Stimulated activated naive CD8-positive, alpha-beta T cell treated with anti-CD3 and anti-CD28 coated beads, Interleukin-15, Interleukin-2, amounts not matched to agents 100 ng/mL and 50 ng/mL, for 24 hours (primary cell): ENCODE measurements around the gene KRT81.
"Not testable (repeated sequence)": the region's sequence is repeated elsewhere in the genome, so short reads cannot be mapped to it uniquely, and the experiment has no call there.

Source experiments
- H3K27ac Mint-ChIP-seq: one replicate; pipeline ENCODE4 v1.8.0; 2021; ENCODE audit warnings: mild to moderate bottlenecking, mixed read lengths
- H3K27me3 Mint-ChIP-seq: one replicate; pipeline ENCODE4 v1.8.0; 2021; ENCODE audit warnings: mixed read lengths
- H3K36me3 Mint-ChIP-seq: one replicate; pipeline ENCODE4 v1.8.0; 2021; ENCODE audit warnings: low read depth, mixed read lengths
- H3K4me1 Mint-ChIP-seq: one replicate; pipeline ENCODE4 v1.8.0; 2021; ENCODE audit warnings: low read depth, mixed read lengths
- H3K4me3 Mint-ChIP-seq: one replicate; pipeline ENCODE4 v1.8.0; 2021; ENCODE audit warnings: mild to moderate bottlenecking, mixed read lengths
- H3K9me3 Mint-ChIP-seq: one replicate; pipeline ENCODE4 v1.8.0; 2021; ENCODE audit warnings: mixed read lengths

The KRT81 gene

DNA sequence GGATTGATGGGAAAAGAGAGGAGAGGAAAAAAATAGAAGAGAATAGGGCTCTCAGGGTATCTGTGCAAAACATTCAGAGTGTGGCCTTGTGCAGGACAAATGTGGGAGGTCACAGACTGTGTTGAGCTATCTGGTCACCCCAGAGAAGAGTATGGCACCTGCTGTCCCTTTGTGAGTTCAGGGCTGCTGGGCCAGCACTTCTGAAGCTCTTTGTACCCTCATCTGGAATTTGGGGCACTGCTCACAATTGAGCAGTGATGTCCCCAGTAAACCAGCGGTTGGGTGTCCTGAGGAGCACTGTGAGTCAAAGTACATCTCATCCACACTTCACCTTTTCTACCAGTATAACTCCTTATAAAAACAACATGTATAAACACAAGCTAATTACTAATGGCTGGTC, 2.6 kb upstream of the KRT81 start:
- H3K4me1 Mint-ChIP-seq, result no peaks in the 10 kb centered on the region
- H3K9me3 Mint-ChIP-seq, result no peaks in the 10 kb centered on the region
- no peak overlapping the region for H3K4me3 Mint-ChIP-seq
- peaks cover 5% of the 10 kb centered on the region for H3K27me3 Mint-ChIP-seq
- H3K36me3 Mint-ChIP-seq, result no peaks in the 10 kb centered on the region
- no peak overlapping the region for H3K27ac Mint-ChIP-seq

DNA sequence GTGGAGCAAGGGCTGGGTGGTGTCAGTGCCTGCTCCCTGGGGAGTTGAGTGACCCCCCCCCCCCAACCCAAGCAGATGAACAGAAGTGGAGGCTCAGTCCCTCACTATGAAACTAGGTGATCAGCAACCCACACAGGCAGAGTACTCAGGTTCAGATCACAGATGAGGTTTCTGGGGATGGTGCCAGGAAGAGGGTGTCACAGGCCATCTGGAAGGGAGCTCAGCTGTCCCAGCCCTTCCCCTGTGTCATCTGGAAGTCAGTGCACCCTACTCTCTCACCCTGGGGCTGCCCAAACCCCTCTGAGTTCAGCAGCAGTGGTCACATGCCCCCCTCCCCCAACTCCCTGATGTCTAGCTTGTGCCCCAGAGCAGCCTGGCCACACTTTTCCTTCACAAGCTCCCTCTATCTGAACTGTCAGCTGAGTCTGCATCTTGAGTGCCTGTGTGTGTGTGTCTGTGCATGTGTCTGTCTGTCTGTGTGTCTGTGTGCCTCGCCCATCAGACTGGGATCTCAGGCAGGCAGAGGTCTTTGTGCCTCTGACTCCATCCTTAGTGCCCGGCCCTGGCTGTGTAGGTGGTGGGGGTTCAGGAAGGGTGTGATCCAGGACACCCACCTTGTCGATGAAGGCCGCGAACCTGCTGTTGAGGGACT, 725 bp downstream of the KRT81 start:
- H3K4me1 Mint-ChIP-seq, H3K27ac Mint-ChIP-seq, H3K9me3 Mint-ChIP-seq, H3K27me3 Mint-ChIP-seq, H3K36me3 Mint-ChIP-seq, H3K4me3 Mint-ChIP-seq: not testable (repeated sequence)

DNA sequence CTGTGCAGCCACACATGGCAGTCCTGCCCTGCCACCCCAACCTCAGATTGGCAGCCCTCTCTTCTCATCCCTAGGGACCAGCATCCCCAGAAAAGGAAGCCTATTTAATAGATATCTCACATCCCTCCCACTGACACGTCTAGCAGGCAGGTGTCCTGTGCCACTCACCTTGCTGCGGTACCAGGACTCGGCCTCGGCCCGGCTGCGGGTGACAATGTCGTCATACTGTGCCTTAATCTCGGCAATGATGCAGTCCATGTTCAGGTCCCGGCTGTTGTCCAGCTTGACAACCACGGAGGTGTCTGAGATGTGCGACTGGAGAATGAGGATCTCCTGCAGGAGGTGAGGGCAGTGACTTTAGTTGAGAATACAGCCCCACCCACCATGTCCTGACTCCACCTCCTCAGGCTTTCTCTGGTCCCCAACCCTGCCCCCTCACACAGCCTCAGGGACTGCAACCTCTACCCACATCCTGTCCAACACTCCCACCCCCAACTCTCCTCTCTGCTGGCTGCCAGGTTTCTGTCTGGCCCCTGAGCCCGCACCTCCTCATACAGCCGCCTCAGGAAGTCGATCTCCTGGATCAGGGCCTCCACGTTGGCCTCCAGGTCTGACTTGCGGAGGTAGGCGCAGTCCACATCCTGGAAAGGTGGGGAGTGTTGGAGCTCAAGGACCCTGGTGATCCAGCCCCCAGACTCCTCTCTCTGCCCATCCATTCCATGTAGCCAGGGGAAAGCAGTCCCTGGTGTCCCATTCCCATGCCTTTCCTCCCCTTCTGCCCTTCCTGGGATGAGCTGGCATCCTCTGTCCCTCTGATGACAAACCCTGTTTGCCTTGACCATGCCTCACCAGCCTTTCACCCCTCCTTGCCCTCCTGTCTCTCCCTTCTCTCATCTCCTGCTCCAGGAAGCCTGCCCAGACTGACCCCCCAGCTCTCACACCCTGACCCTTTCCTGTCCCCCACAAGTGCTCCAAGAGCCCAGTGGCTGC, 3.2 kb downstream of the KRT81 start:
- H3K27me3 Mint-ChIP-seq, H3K36me3 Mint-ChIP-seq, H3K4me3 Mint-ChIP-seq, H3K4me1 Mint-ChIP-seq, H3K9me3 Mint-ChIP-seq: not testable (repeated sequence)
- H3K27ac Mint-ChIP-seq, result peak overlapping the region; percentile 0

DNA sequence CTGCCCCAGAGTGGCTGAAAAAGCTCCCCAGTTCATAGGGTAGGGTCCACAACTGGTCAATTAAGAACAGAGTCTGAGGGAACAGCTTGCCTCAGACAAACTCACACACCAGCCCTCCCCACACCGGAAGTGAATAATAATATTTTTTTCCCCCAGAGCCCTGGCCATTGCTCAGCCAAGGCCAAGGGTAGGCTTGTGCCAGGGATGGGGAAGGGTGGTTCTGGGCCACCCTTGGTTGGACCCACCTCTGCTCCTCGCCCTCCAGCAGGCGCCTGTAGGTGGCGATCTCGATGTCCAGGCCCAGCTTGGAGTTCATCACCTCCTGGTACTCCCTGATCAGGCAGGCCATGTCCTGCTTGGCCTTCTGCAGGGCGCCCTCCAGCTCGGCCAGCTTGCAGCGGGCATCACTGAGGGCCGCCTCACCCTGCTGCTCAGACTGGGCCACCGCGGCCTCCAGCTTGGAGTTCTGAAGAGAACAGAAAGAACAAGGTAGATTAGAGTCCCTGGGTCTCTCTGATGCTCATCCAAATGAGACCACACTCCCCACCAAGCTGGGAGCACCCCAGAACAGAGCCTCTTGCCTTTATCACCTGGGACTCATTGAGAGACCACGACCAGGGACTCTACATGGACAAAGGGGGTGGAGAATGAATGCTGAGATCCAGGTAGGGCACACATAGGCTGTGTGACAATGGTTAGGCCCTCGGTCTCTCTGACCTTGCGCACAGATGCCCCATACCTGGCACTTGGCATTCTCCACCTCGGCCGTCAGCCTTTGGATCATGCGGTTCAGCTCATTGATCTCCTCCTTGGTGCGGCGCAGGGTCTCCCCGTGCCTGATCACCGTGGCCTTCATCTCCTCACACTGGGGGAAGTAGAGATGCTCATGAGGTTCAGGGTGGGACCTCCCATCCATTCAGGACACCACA, 4.2 kb downstream of the KRT81 start:
- H3K27ac Mint-ChIP-seq, H3K36me3 Mint-ChIP-seq: not testable (repeated sequence)

DNA sequence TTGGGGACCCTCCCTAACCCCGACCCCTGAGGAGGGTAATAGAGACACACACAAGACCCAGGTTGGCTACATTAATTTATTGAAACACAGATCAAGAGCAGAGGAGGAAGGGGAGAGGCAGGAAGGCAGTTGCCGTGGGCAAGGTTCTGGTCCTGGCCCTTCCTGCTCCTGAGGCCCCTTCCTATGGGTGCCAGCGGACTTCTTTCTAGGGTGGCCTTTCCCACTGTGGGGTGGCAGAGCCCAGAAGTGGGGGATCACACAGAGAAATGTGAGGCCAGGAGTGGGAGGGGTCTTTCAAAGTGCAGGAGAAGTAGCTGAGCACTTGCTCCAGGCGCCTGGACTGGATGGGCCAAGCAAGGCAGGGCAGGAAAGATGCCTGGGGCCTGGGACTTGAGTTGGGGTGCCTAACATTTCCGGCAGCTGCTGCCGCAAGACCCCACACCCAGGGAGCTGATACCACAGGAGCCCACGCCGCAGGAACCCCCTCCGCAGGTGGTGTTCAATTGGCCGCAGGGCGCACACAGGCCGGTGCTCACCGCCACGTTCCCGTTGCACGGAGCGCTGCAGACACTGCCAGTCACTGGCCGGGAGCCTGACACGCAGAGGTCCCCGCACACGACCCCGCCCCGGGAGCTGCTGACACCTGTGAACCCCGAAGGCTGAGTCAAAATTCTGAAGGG, 5.3 kb downstream of the KRT81 start:
- Mint-ChIP-seq H3K9me3 (no peaks in the 10 kb centered on the region), H3K27me3 (no peaks in the 10 kb centered on the region), H3K4me1 (peaks cover 7% of the 10 kb centered on the region), H3K36me3 (no peaks in the 10 kb centered on the region), H3K4me3 (no peak overlapping the region), H3K27ac (no peak overlapping the region)

More for the DNA sequence above, 4.2 kb downstream of the KRT81 start:
- not testable (repeated sequence) for H3K9me3 Mint-ChIP-seq, H3K4me1 Mint-ChIP-seq, H3K4me3 Mint-ChIP-seq, H3K27me3 Mint-ChIP-seq

DNA sequence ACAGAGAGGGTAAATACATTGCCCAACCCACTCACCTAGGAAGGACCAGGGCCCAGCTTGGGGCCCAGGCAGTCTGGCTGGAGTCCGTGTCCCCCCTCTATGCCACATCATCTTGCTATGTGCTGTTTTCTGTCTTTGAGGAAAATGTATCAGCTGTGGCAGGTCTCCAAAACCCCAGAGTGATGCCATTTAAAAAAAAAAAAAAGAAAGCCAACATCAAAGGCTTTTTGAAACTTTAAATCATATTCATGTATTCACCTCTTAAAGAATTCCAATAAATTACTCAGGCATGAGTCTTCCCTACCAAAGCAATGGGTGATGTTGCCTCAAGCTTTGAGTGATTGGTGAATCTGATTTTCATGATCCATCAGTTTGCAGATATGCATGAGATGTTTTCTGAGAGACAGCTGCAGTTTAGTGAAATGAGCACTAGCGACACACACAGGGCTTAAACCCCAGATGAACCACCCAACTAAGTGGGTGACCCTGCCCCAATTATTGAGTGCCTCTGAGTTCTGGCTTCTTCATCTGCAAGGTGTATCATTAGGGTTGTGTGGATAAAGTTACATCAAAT, 6.1 kb downstream of the KRT81 start:
- no peak overlapping the region for H3K4me3 Mint-ChIP-seq
- no peak overlapping the region for H3K27ac Mint-ChIP-seq
- peaks cover 7% of the 10 kb centered on the region for H3K4me1 Mint-ChIP-seq
- no peaks in the 10 kb centered on the region for H3K9me3 Mint-ChIP-seq
- no peaks in the 10 kb centered on the region for H3K27me3 Mint-ChIP-seq
- no peaks in the 10 kb centered on the region for H3K36me3 Mint-ChIP-seq

DNA sequence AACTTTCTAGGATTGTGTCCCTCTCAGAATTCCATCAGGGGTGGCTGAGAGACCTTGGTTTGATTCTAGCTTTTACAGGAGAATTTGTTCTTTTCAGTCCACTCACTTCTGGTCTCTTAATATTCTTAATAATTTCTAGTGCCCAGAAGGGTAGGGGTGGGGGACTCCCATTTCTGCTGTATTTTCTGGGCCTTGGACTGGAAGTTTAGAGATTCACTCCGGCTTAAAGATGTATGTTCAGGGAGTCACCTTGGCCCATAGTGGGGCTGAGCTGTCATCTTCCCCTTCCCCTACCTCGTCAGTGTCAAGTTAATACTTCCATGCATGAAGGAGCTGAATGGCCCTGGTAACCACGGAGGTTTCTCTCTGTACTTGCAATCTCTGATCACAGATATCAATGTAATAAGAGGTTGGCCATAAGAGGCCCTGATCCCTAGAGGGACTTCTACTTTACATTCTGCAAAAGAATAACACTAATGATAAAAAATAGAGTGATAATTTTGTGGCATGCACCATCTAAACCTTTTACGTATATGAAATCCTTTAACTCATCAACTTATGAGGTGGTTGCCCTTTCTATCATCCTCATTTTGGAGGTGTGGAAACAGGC, 6.7 kb downstream of the KRT81 start:
- Mint-ChIP-seq H3K4me1 (peaks cover 7% of the 10 kb centered on the region), H3K27me3 (peaks cover 3% of the 10 kb centered on the region), H3K9me3 (no peaks in the 10 kb centered on the region), H3K4me3 (no peak overlapping the region), H3K27ac (no peak overlapping the region), H3K36me3 (no peaks in the 10 kb centered on the region)

DNA sequence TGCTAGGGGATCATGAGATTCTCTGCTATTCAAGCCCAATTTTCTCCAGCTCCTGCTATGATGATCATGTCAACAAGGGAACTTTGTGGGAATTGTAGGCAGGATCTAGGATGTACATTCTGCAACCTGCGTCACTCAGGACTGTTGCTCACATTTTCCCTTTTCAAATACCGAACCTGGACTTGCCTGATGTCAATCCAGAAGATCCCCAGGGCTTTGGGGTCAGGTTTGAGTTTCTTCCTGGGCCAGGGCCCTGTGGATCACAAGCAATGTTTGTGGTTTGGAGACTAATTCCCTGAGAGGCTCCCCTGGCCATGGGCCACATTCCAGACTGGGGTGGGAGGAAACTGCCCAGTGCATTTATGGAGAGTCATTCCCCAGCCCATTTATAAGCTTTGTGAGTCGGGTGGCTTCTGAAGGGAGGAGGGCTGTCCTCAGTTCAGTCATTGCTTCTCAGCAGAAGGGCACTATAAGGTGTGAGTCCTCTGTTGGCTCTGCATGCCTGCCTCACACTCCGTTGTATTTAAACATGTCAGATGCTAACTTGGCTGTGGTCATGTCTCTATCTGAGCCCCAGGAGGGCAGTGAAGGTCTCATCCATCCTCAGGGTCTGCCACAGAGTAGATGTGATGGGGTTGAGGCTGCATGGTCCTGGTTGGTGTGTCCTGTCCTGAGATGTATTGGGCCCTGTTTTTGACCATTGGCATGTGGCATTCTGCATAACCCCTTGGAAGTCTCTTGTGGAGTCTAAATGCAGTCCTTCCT, 10.4 kb downstream of the KRT81 start:
- H3K27me3 Mint-ChIP-seq, result peaks cover 30% of the 10 kb centered on the region
- H3K27ac Mint-ChIP-seq, result no peak overlapping the region
- H3K4me1 Mint-ChIP-seq, result peaks cover 6% of the 10 kb centered on the region
- no peaks in the 10 kb centered on the region for H3K36me3 Mint-ChIP-seq
- H3K9me3 Mint-ChIP-seq, result no peaks in the 10 kb centered on the region
- no peak overlapping the region for H3K4me3 Mint-ChIP-seq

DNA sequence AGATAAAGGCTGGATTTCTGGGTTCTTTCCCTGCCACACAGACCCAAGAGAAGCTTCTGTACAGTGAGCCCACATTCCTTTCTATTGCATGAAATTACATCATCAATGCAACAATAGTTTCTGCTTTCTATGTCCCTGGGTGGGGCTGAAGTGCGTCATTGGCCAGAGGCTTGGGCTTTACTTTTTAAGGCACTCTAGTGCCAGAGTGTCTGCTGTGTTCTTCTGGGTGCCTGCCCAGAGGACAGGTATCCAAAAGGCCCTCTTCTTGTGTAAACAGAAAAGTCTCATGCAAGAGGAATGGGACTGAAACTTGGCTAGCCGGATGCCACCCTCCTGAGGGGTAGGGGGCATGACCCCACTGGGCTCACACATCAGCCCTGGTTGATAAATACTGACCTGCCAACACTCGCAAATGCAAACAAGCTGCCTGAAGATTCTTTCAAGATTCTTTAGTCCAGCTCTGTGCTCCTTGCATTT, 11.0 kb downstream of the KRT81 start:
- no peaks in the 10 kb centered on the region for H3K9me3 Mint-ChIP-seq
- peaks cover 30% of the 10 kb centered on the region for H3K27me3 Mint-ChIP-seq

DNA sequence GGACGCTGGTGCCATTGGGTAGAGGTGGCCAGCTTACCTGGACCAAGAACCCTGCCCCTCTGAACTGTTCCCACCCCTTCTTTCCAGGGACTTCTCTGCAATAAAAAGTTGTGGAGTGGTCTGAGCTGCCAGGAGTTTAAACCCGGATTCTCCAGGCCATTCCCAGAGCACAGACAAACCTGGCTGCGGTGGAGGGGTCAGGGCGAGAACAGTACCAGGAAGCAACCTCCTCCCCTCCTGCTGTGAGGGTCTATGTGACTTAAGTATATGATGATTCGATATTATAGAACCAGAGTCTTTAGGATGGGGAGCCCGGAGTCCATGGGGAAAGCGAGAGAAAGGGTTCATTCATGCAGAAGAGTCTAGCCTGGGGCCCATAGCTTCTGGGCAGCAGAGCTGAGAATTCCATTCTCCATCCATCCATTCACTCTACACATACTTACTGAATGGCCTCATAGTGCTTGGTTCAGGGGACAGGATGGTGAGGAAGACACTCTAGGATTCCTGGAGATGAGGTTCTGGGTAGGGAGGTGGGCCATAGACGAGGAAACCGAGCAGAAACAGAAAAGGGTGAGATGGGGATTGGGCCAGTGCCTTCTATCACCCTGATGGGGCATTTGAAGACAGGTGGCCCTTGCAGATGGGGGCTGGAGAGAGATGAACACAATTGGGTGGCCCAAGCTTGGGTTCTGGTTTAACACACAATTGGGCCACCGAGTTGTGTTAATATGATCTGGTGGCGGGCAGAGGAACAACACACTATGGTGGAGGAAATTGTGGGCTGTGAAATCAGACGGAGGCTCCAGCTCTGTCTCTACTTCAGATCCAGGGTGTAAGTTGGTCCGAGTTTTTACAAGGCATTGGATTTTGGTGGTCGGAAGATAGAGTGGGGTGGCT, 11.7 kb downstream of the KRT81 start:
- H3K27ac Mint-ChIP-seq, result no peak overlapping the region
- no peak overlapping the region for H3K4me3 Mint-ChIP-seq
- no peaks in the 10 kb centered on the region for H3K9me3 Mint-ChIP-seq
- peaks cover 30% of the 10 kb centered on the region for H3K27me3 Mint-ChIP-seq
- H3K4me1 Mint-ChIP-seq, result peaks cover 6% of the 10 kb centered on the region
- no peaks in the 10 kb centered on the region for H3K36me3 Mint-ChIP-seq

More for the DNA sequence above, 11.0 kb downstream of the KRT81 start:
- no peak overlapping the region for H3K27ac Mint-ChIP-seq
- H3K4me3 Mint-ChIP-seq, result no peak overlapping the region
- peaks cover 6% of the 10 kb centered on the region for H3K4me1 Mint-ChIP-seq
- H3K36me3 Mint-ChIP-seq, result no peaks in the 10 kb centered on the region

DNA sequence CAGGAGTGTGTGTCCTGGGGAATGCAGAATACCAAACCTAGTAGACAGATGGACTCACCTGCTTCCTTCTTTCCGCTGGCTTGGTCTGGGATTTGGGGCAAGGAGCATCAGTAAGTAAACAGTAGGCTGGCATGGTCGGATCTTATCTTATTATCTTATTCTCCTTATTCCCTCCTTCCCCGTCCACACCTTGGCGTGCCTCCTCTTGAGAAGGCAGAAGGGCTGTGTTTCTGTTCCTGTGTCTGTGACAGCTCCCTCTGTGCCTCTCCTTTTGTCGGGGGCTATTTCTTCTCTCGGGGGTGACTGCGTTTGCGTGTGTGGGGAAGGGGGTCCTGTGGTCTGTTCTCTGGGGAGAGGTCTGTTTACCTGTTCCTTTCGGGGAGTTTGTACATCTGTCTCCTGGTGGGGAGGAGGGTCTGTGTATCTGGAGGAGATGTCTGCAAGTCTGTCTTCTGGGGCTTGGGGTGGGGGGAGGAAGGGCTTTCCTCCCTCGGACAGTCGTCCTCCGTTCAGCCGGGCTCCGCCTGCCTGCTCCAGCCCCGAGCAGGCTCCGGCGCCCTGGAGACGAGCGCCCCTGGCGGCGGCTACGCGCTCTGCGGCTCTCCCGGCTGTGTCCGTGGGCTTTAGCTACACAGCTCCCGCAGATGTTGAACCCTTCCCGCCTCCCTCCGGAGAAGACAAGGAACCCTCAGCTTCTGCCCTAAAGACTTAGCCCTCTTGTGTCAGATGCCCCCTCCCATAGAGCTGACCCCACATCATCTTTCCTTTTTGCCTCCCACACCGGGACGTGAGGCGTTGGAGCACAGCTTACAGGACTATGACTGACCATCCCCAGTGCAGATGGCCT, 12.5 kb downstream of the KRT81 start:
- Mint-ChIP-seq H3K4me3 (peak overlapping the region; percentile 10), H3K4me1 (peaks cover 6% of the 10 kb centered on the region), H3K9me3 (no peaks in the 10 kb centered on the region), H3K27me3 (peaks cover 35% of the 10 kb centered on the region), H3K27ac (no peak overlapping the region), H3K36me3 (no peaks in the 10 kb centered on the region)
